Activated CD4-positive, alpha-beta T cell treated with anti-CD3 and anti-CD28 coated beads for 24 hours (primary cell): Measurements from ENCODE around the gene EFCAB12.
A peak's percentile ranks its signal among the peaks of the same experiment; 100 is the strongest.
"Not testable (repeated sequence)": the region's sequence is repeated elsewhere in the genome, so short reads cannot be mapped to it uniquely, and the experiment has no call there.

ENCODE experiments used
- DNase-seq, 2 donors: peaks; one replicate each; pipeline ENCODE4 v3.0.0-alpha.2; 2020; ENCODE audit warnings: low read depth in 2 of 2

The EFCAB12 gene

DNA sequence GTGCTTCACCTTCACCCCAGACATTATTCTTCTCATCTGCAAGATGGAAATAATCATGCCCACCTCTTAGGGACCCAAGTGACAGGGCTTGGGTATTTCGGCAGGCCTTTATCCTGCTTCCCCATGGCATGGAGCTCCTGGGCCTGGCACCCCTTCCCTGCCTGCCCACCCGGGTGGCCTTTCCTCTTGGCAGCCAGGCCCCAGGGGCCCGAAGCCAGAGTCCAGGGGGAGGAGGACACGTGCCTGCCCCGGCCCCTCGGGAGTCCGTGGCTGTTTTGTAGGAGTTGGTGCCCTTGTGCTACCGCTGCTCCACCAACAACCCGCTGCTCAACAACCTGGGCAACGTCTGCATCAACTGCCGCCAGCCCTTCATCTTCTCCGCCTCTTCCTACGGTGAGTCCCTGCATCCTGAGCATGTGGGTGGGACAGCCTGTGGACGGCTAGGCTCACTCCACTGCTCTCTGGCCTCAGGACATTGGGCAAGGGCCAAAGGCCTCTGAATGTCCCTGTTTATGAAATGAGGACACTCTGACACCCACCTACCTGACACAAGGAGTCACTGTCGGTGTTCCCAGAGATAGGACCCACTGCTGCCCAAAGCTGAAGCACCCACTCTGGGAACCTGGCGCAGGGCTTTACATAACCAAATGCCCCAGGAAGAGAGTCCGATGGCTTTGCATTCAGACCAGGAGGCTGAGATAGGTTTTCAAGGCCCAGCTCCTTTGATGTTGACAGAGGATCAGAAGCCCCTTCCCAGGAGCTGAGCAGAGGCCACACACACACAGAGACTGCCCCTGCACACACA is 34.5 kb downstream of the EFCAB12 start:
- DNase-seq: not testable (repeated sequence)

DNA sequence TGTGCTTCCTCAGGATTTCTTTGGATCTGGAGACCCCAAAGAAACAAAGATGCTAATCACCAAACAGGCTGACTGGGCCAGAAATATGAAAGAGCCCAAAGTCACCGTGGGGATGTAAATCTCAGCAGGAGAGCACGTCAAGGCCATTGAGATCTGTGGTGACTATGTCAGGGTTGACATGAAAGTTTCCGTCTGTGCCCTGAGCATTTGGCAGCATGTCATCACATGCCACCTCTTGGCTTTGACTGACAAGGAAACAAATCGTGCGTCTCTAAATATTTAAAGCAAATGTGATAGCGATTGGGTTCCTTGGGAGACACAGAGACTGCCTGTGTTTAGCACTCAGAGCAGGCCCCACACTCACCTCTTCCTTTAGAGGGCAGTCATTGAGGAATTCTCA is 35.2 kb downstream of the EFCAB12 start:
- DNase-seq: no peak

DNA sequence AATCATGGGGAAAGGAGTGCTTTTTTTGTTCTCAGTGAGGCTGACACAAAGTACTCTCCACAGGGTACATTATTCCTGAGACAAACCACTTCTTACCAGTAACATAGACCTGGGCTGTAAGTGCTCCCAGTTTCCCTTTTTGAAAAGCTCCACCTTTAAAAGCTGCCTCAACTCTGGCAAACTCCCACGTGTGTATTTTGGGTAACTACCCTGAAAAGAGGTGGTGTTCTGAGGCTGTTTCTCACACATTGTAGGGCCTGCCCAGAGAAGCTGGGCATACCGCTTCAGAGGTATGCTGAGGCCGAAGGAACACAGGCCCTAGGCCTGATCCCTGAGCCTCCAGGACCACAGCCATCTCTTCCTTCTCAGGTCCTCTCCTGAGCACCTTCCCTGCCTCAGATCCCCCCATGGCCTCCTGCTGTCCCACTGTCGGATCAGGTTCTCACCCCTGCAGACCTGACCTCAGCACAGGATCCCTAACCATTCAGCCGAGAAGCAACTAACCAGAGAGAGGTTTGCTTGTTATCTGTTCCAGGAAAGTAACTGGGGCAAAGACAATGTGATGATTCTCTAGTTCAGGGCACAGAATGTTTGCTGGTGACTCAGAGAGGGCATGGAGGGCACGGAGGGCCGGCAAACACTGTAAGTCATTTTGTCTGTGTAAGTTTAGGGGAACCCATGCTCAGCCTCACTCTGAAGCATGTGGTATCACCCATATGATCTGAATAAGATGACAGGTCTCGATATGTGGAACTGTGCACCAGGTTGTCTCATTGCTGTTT is 36.1 kb downstream of the EFCAB12 start:
- DNase-seq: not testable (repeated sequence)

DNA sequence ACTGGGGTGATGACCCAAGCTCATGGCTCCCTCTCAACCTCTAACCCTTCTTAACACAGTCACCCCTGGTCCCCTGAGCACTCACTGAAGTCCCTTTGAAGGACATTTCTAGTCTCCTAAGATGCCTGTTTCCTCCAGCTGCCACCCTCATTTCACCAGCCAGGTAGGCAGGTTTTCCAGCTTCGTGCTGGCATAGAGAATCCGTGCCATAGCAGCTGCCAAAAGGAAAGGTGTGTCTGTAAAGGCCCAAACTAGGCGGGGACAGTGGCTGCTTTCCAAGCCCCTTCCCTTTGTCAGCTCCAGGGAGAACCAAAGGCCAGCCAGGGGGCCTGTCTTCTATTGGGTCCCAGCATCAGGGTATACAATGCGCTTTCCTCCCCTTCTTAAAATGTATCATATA is 36.9 kb downstream of the EFCAB12 start:
- not testable (repeated sequence) for DNase-seq

DNA sequence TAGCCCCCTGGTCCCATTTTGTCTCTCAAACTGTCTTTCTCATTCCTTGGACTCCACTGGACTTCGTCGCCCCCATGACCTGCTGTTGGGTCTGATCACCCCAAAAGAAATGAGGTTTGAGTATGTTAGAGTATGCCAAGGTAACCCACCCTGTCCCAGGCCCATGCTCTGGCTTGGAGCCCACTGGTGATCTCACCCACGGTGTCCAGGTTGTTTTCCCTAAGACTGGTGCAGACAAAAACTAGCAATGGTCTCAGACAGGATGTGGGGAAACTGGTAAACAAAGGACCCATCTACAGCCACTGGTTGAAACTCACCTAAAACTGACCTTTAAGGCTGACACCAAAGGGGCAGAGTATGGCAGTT is 38.9 kb downstream of the EFCAB12 start:
- no peak for DNase-seq

DNA sequence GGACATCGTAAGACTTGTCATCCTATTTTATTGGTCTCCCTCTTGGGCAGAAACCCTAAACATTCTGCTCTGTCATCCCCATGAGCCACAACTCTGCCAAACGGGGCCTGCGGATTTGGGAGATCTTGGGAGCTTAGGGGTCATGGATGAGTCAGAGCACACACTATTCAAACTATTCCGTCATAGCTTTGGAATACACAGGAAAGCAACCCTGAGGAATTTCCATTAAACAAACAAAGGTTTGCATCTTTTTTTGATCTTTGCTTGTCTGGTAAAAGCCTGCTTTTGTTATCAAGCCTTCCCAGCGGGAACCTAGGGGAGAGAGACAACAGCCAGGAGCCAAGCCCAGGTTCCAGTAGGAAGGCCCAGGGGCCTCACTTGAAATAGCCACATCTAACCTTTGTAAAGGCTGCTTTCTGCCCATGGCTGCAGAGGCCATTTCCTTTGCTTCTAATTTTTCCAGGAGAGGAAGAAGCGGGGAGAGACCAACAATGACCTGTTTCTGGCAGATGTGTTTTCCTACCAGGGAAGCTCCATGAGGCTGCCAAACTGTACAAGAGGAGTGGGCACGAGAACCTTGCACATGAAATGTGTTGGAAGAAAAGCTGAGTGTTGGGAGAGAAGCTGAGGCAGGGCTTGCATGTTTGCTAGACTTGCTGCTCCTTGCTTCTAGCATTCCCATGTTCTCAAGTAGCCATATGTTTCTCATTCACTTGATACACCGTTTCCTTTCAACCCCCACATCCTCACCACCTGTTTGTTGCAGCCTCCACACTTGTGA is 39.5 kb downstream of the EFCAB12 start:
- DNase-seq: not testable (repeated sequence)

DNA sequence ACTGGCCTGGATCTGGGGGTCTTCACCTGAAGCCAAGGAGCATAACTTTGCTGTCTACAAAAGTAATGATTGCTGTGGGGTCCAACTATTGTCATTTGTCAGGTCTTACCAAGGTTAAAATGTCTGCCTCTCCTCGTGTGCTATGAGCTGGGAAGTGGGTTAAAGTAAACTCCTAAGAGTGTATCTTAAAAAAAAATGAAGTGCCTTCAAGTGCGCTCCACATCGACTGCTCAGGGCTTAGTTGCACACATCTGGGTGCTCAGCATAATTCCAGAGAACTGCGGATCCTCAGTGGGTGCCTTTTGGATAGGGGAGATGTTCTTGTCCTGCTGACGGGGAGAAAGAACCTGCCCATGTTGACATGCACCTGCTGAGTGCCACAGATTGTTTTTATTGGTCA is 40.9 kb downstream of the EFCAB12 start:
- DNase-seq: no peak

- no peak for DNase-seq
These were observed 41.5 kb downstream of the EFCAB12 start for GRCh38 chr3:129386984-129387383.

GRCh38 chr3:129385507-129385906 is 42.9 kb downstream of the EFCAB12 start:
- DNase-seq: not testable (repeated sequence)

GRCh38 chr3:129384594-129385323 is 43.7 kb downstream of the EFCAB12 start:
- DNase-seq: no peak

DNA sequence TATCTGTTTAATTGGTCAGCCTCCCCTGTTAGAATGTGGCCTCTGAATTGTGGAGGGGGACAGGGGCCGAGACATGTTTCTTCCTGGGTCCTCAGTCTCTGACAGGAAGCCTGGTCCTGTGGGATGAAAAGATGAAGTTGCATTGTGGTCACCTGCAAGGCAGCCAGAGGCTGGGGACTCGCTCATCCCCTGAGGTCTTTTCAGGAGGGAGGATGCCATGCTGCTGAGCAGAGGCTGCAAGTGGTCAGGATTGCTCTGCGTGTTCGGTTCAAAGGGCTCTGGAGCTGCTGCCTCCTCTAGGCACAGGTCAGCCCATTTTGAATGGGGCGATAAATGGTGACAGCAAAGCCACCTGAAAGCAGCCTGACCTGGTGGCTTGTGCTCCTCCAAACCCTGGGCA is 44.3 kb downstream of the EFCAB12 start:
- not testable (repeated sequence) for DNase-seq

DNA sequence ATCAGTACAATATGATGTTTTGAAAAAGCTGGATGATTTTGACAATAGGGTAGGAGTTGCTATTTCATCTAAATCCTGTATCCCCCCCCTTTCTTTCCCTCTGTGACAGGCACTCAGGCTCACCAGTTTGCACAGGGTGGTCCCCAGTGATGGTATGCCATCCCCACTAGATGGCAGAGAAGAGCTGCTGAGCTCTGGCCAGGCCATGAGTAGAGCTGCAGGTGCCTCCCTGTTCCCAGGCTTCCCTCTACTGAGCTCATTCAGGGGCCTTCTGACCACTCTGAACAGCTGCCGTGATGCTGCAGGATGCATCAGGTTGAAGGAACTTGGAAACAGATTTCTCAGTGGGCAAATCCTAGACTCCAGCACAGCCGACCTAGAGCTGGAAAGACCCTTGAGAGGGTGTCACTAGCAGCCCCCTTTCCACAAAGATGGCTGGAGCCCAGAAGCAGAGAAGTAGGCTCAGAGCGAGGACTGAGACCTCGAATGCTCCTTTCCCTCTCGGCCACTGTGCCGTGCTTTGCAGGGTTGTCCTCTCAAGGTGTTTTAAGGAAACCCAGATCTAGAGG is 45.1 kb downstream of the EFCAB12 start:
- DNase-seq: peak; percentile 15 to 23

- DNase-seq: no peak
These were observed 46.1 kb downstream of the EFCAB12 start for GRCh38 chr3:129382366-129382765.

DNA sequence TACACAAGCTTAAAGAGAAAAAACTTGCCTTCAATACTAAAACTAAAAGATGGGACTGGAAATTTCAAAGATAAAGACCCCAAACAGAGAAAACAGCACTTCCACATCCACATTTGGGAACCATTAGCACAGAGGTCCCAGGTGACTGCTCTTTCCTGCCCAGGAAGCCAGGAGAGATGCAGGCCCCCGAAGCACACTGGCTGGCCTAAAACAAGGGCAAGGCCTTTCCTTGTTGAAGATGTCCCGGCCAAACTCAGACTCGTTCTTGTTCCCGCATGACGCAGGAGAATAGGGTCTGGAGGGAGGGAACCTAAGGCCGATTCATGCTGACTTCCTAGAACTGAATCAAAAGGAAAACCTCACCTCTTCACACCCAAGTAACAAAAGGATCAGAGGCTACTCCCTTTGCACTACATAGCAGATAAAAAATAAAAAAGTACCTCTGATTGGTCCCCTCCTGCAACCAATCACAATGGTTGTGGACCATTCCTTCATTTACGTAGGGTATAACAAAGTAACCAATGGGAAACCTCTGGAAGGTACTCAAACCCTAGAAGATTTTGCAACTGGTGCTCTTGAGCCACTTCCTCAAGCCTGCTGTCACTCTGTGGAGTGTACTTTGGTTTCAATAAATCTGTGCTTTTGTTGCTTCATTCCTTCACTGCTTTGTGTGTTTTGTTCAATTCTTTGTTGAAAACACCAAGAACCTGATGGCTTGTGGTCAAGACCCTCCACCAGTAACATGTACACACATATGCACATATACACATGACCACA is 48.7 kb downstream of the EFCAB12 start:
- DNase-seq: no peak

GRCh38 chr3:129378949-129379348 is 49.5 kb downstream of the EFCAB12 start:
- DNase-seq: no peak

DNA sequence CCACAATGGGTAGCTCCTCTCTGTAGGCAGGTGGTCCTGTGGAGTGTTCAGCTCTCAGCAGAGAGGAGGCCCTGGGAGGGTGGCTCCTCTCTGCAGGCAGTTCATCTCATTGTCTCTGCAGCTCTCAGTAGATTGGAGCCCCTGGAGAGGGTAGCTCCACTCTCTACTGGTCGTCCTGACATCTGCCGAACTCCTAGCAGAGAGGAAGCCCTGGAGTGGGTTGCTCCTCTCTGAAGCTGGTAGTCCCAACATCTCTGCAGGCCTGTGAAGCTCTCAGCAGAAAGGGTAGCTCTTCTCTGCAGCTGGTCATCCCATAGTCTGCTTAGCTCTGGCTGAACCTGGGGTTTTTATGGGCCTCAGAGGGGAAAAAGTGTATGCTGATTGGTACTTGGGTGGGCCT is 50.8 kb downstream of the EFCAB12 start:
- DNase-seq: no peak

- no peak for DNase-seq
These were observed 53.3 kb downstream of the EFCAB12 start for GRCh38 chr3:129375099-129375498.

DNA sequence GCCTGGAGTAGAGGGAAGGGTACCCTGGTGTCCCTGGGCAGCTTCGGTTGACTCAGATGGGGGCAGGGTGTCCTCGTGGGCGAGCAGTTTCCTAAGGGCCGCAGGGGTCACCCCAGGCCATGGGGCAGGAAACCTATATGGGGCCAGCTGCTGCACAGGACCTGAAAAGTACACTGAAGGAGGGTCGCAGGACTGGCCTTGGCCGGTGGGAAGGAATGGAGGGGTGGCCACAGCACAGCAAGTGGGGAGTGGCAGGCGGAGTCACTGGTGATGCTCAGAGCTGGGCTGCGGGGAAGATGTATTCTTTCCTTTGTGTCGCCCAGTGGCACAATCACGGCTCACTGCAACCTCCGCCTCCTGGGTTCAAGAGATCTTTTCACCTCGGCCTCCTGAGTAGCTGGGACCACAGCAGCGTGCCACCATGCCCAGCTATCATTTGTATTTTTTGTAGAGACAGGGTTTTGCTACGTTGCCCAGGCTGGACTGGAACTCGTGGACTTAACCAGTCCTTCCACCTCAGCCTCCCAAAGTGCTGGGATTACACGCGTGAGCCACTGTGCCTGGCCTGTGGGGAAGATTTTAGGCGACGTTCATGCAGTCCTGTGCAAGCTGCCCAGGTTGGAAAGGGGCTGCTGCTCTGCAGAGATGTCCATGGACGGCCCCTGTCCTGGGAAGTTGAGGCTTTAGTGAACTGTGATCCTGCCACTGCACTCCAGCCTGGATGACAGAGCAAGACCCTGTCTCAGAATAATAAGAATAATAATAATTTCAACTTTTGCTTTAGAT is 57.2 kb downstream of the EFCAB12 start:
- DNase-seq: no peak

DNA sequence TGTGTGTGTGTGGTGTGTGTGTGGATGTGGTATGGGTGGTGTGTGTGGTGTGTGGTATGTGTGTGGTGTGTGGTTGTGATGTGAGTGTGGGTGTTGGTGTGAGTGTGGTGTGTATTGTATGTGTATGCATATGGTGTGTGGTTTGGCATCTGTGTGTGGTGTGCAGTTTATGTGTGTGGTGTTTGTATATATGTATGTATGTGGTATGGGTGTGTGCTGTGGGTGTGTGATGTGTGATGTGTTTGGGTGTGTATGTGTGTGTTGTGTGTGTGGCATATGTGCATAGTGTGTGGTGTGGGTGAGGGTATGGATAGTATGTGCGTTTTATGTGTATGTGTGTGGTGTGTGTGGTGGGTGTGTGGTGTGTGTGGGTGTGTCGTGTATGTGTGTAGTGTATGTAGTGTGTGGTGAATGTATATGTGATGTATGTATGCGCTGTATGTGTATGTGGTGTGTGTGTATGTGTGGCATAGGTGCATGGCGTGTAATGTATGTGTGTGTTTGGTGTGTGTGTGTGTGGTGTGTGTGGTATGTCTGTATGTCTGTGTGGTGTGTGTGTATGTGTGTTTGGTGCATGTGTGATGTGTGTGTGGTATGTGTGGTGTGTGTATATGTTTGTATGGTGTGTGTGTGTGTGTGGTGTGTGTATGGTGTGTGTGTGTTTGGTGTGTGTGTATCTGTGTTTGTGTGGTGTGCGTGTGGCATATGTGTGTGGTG is 58.0 kb downstream of the EFCAB12 start:
- DNase-seq: no peak
